Suprapubic skin (tissue), 4 donors: ENCODE data around the gene NOX3. TPM values are rescaled to one million over a fixed set of nuclear protein-coding genes. Genes with fewer than 3 reads are reported as not detected.
"Not testable (repeated sequence)": the region's sequence is repeated elsewhere in the genome, so short reads cannot be mapped to it uniquely, and the experiment has no call there.

Experiments
- DNase-seq, 2 donors: peaks; one replicate each; pipeline ENCODE4 v3.0.0-alpha.2; 2019; ENCODE audit warnings: low spot score in 2 of 2
- H3K27ac ChIP-seq: fragments of 200-600 bp; sonication (generic); one replicate; pipeline ENCODE4 v1.5.1; 2019
- H3K27me3 ChIP-seq: fragments of 200-600 bp; sonication (generic); one replicate; pipeline ENCODE4 v1.5.1; 2019
- H3K36me3 ChIP-seq: fragments of 200-600 bp; sonication (generic); one replicate; pipeline ENCODE4 v1.5.1; 2019
- H3K4me1 ChIP-seq: fragments of 200-600 bp; sonication (generic); one replicate; pipeline ENCODE4 v1.5.1; 2019
- H3K4me3 ChIP-seq: fragments of 200-600 bp; sonication (generic); one replicate; pipeline ENCODE4 v1.5.1; 2019; ENCODE audit warnings: mild to moderate bottlenecking
- H3K9me3 ChIP-seq: fragments of 200-600 bp; sonication (generic); one replicate; pipeline ENCODE4 v1.5.1; 2019
- EP300 ChIP-seq: sonication (generic); formaldehyde crosslinking; IDR thresholded peaks from one replicate; pipeline ENCODE4 v1.6.1; 2017; ENCODE audit warnings: antibody characterized with exemption
- POLR2A ChIP-seq, 2 donors: fragments of 450-650 bp; IDR thresholded peaks; one replicate each; pipeline ENCODE4 v1.6.1; 2017; ENCODE audit warnings: antibody characterized with exemption in 2 of 2, mild to moderate bottlenecking in 2 of 2, moderate library complexity in 2 of 2
- POLR2AphosphoS5 ChIP-seq, 3 donors: sonication (generic); formaldehyde crosslinking; IDR thresholded peaks; one replicate each; pipeline ENCODE4 v1.6.1; 2017; ENCODE audit warnings: antibody characterized with exemption in 3 of 3
- WGBS: methylation state at CpG from one replicate; pipeline ENCODE4 v1.1.5; 2018; 5-methylcytosine and 5-hydroxymethylcytosine counted together
- total RNA-seq, 4 donors: library from RNA; depleted of rRNA; stranded (reverse); fragments of >200 nt; gene quantifications; one replicate each; pipeline ENCODE4 v1.1.0, GENCODE V29; 2016
- TF ChIP-seq, protein P1 (sequence below), 2 donors: fragments of 200-600 bp in 1 of 2; fragments of 450-650 bp in 1 of 2; sonication (generic) in 1 of 2; IDR thresholded peaks; one replicate each; pipeline ENCODE4 v1.5.1; 2016 to 2019; ENCODE audit warnings: antibody characterized with exemption in 2 of 2, mild to moderate bottlenecking in 1 of 2, moderate library complexity in 1 of 2

NOX3 gene
- total RNA-seq, 4 donors from 2014 or later = not detected

- 87% methylated on average over 1 of the region's 1 CpG for WGBS
- no peaks in the 10 kb centered on the region for H3K9me3 ChIP-seq
- DNase-seq = no peak
- TF ChIP-seq, protein P1, sequence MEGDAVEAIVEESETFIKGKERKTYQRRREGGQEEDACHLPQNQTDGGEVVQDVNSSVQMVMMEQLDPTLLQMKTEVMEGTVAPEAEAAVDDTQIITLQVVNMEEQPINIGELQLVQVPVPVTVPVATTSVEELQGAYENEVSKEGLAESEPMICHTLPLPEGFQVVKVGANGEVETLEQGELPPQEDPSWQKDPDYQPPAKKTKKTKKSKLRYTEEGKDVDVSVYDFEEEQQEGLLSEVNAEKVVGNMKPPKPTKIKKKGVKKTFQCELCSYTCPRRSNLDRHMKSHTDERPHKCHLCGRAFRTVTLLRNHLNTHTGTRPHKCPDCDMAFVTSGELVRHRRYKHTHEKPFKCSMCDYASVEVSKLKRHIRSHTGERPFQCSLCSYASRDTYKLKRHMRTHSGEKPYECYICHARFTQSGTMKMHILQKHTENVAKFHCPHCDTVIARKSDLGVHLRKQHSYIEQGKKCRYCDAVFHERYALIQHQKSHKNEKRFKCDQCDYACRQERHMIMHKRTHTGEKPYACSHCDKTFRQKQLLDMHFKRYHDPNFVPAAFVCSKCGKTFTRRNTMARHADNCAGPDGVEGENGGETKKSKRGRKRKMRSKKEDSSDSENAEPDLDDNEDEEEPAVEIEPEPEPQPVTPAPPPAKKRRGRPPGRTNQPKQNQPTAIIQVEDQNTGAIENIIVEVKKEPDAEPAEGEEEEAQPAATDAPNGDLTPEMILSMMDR (IDR thresholded peaks at IDR 0.05) = no peak
- no peak for TF ChIP-seq POLR2AphosphoS5 (IDR thresholded peaks at IDR 0.05)
- no peak for TF ChIP-seq POLR2A (IDR thresholded peaks at IDR 0.05)
- no peak for TF ChIP-seq EP300
- H3K4me3 ChIP-seq = no peak overlapping the region
- no peak overlapping the region for H3K27ac ChIP-seq
- H3K36me3 ChIP-seq = no peaks in the 10 kb centered on the region
- H3K27me3 ChIP-seq = no peaks in the 10 kb centered on the region
- peaks cover 10% of the 10 kb centered on the region for H3K4me1 ChIP-seq
Measured at GRCh38 chr6:155491421-155491820, 35.8 kb upstream of the NOX3 start.

DNA sequence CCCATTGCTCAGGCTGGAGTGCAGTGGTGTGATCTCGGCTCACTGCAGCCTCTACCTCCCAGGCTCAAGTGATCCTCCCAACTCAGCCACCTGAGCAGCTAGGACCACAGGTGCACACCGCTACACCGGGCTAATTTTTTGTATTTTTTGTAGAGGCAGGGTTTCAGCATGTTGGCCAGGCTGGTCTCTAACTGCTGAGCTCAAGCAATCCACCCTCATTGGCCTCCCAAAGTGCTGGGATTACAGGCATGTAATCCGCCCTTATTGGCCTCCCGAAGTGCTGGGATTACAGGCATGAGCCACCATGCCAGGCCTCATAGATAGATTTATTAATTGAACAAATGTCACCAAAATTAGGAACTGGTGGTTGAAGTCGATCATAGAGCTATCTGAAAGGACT, 32.6 kb upstream of the NOX3 start:
- H3K27ac ChIP-seq, H3K36me3 ChIP-seq, H3K4me1 ChIP-seq, H3K4me3 ChIP-seq, H3K27me3 ChIP-seq, DNase-seq, H3K9me3 ChIP-seq: not testable (repeated sequence)
- 95% methylated on average over 6 of the region's 6 CpGs for WGBS

GRCh38 chr6:155487371-155488130, 31.9 kb upstream of the NOX3 start:
- 83% methylated on average over 5 of the region's 5 CpGs for WGBS
- Histone ChIP-seq H3K27me3 (no peaks in the 10 kb centered on the region), H3K36me3 (no peaks in the 10 kb centered on the region), H3K9me3 (no peaks in the 10 kb centered on the region), H3K4me3 (no peak overlapping the region), H3K27ac (no peak overlapping the region), H3K4me1 (peaks cover 3% of the 10 kb centered on the region)
- DNase-seq = no peak
- no peak for TF ChIP-seq POLR2AphosphoS5 (IDR thresholded peaks at IDR 0.05)
- TF ChIP-seq, protein P1 (IDR thresholded peaks at IDR 0.05) = no peak
- no peak for TF ChIP-seq POLR2A (IDR thresholded peaks at IDR 0.05)
- TF ChIP-seq EP300 = no peak

DNA sequence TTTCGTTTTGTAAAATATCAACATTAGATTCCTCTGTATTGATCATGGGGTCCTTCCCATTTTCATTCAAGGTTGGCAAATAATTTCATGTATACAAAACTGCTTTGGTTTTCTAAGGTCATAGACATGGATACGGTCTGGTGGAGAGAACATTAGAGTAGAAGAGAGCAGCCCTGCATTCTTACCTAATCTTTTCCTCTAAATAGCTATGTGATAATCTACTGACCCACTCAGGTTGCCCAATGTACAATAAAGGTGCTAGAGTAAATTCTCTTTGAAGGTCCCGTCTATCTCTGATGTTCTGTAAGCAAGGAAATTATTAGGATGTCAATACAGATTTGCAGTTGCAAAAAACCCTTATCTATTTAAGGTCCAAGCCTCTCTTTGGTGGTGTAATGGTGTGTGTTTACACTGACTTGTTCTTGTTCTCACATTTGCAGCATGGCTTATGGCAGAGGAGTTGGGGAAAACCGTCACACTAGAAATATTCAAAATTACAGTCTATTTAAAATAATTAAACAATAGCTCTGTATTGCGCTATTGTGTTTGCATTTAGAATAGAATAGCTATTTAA, 31.2 kb upstream of the NOX3 start:
- peaks cover 3% of the 10 kb centered on the region for H3K4me1 ChIP-seq
- no peak for DNase-seq
- H3K9me3 ChIP-seq = no peaks in the 10 kb centered on the region
- H3K36me3 ChIP-seq = no peaks in the 10 kb centered on the region
- 94% methylated on average over 5 of the region's 5 CpGs for WGBS
- no peak overlapping the region for H3K4me3 ChIP-seq
- TF ChIP-seq POLR2A (IDR thresholded peaks at IDR 0.05) (no peak), EP300 (no peak), POLR2AphosphoS5 (IDR thresholded peaks at IDR 0.05) (no peak)
- TF ChIP-seq, protein P1 (IDR thresholded peaks at IDR 0.05) = no peak
- H3K27ac ChIP-seq = no peak overlapping the region
- H3K27me3 ChIP-seq = no peaks in the 10 kb centered on the region

- TF ChIP-seq, protein P1 (IDR thresholded peaks at IDR 0.05) = no peak
- no peak for TF ChIP-seq POLR2A (IDR thresholded peaks at IDR 0.05)
- no peak for TF ChIP-seq POLR2AphosphoS5 (IDR thresholded peaks at IDR 0.05)
- TF ChIP-seq EP300 = no peak
- Histone ChIP-seq H3K36me3 (no peaks in the 10 kb centered on the region), H3K4me1 (peaks cover 3% of the 10 kb centered on the region), H3K27ac (no peak overlapping the region), H3K4me3 (no peak overlapping the region), H3K27me3 (no peaks in the 10 kb centered on the region), H3K9me3 (no peaks in the 10 kb centered on the region)
- 94% methylated on average over 4 of the region's 4 CpGs for WGBS
- DNase-seq = no peak
Measured at GRCh38 chr6:155485756-155486155, 30.1 kb upstream of the NOX3 start.
